Tibial nerve (tissue), 4 donors: ENCODE measurements around the gene JAZF1. TPM values are rescaled to one million over a fixed set of nuclear protein-coding genes. Genes with fewer than 3 reads are reported as not detected.

Experiments
- DNase-seq, 2 donors: peaks; one replicate each; pipeline ENCODE4 v3.0.0-alpha.2; 2019; ENCODE audit warnings: low spot score in 2 of 2
- H3K27ac ChIP-seq, 4 donors: fragments of 200-600 bp; sonication (generic) in 3 of 4; one replicate each; pipeline ENCODE4 v1.5.1; 2017 to 2019; ENCODE audit warnings: mild to moderate bottlenecking in 1 of 4
- H3K27me3 ChIP-seq, 2 donors: fragments of 200-600 bp; sonication (generic) in 1 of 2; one replicate each; pipeline versions ENCODE4 v1.5.1 to v1.6.0; 2017 to 2019
- H3K36me3 ChIP-seq, 3 donors: fragments of 200-600 bp; sonication (generic); one replicate each; pipeline ENCODE4 v1.5.1; 2018 to 2019
- H3K4me1 ChIP-seq, 4 donors: fragments of 200-600 bp; sonication (generic) in 3 of 4; one replicate each; pipeline ENCODE4 v1.5.1; 2017 to 2019
- H3K4me3 ChIP-seq, 4 donors: fragments of 200-600 bp; sonication (generic) in 3 of 4; one replicate each; pipeline ENCODE4 v1.5.1; 2017 to 2019; ENCODE audit warnings: mild to moderate bottlenecking in 1 of 4, moderate library complexity in 1 of 4
- H3K9me3 ChIP-seq, 4 donors: fragments of 200-600 bp; sonication (generic) in 3 of 4; one replicate each; pipeline ENCODE4 v1.5.1; 2017 to 2019
- EP300 ChIP-seq, 2 donors: sonication (generic); formaldehyde crosslinking; IDR thresholded peaks; one replicate each; pipeline ENCODE4 v1.6.1; 2017; ENCODE audit warnings: antibody characterized with exemption in 2 of 2, mild to moderate bottlenecking in 1 of 2
- POLR2A ChIP-seq, 2 donors: fragments of 450-650 bp; IDR thresholded peaks; one replicate each; pipeline ENCODE4 v1.6.1; 2017; ENCODE audit warnings: antibody characterized with exemption in 2 of 2, mild to moderate bottlenecking in 2 of 2, moderate library complexity in 2 of 2
- WGBS, 2 donors: methylation state at CpG; one replicate each; pipeline ENCODE4 v1.1.5; 2018; 5-methylcytosine and 5-hydroxymethylcytosine counted together
- total RNA-seq, 4 donors: library from RNA; depleted of rRNA; stranded (reverse); fragments of >200 nt; gene quantifications; one replicate each; pipeline ENCODE4 v1.1.0, GENCODE V29; 2016
- TF ChIP-seq, protein P1 (sequence below), 5 experiments: fragments of 200-600 bp in 3 of 5; fragments of 450-650 bp in 2 of 5; sonication (generic) in 3 of 5; IDR thresholded peaks; one replicate each; pipeline ENCODE4 v1.5.1; 2016 to 2019; ENCODE audit warnings: antibody characterized with exemption in 5 of 5, mild to moderate bottlenecking in 3 of 5, moderate library complexity in 2 of 5

The JAZF1 gene
- total RNA-seq, 4 donors from 2014 or later = 6.9 to 17.5 (median 10.7) TPM

DNA sequence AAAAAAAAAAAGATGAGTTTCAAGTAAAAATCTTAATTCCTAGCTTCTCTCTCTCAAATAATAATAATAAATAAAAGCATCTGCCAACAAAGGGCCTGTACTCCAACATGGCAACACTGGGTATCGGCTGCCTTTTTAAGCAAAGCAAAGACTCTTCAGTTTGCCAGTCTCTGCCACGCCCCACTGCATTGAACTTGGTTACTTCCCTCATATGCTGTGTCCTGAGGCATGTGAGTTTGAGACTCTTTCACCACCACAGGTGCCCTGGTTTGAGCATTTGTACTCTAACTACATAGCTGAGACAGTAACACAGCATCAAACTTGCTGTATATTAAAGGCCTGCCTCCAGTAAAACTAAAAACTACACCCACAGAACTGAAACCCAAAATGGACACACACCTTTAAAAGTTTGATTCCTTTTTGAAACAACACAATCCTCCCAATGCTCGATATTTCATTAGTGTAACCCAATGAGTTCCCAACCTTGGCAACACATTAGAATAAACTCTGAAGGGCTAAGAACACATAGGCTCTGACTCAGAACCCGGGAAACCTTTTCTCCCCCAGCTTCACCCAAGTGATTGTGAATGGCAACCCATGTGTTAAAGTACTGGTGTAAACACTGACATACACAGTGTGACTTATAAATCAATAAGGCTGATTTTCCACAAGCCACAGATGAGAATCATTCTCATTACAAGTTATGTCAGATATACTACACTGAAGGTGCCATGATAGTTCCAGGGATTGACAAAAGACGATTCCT, 12.0 kb downstream of the JAZF1 start:
- Histone ChIP-seq H3K27ac (no peak overlapping the region), H3K4me1 (peaks cover 0 to 21% (median 8%) of the 10 kb centered on the region in 4 donors), H3K36me3 (no peaks in the 10 kb centered on the region), H3K27me3 (no peaks in the 10 kb centered on the region), H3K4me3 (no peak overlapping the region), H3K9me3 (no peaks in the 10 kb centered on the region)
- 92 to 95% methylated on average over 5 of the region's 5 CpGs for WGBS, 2 donors
- TF ChIP-seq, protein P1, sequence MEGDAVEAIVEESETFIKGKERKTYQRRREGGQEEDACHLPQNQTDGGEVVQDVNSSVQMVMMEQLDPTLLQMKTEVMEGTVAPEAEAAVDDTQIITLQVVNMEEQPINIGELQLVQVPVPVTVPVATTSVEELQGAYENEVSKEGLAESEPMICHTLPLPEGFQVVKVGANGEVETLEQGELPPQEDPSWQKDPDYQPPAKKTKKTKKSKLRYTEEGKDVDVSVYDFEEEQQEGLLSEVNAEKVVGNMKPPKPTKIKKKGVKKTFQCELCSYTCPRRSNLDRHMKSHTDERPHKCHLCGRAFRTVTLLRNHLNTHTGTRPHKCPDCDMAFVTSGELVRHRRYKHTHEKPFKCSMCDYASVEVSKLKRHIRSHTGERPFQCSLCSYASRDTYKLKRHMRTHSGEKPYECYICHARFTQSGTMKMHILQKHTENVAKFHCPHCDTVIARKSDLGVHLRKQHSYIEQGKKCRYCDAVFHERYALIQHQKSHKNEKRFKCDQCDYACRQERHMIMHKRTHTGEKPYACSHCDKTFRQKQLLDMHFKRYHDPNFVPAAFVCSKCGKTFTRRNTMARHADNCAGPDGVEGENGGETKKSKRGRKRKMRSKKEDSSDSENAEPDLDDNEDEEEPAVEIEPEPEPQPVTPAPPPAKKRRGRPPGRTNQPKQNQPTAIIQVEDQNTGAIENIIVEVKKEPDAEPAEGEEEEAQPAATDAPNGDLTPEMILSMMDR (IDR thresholded peaks at IDR 0.05) = no peak
- no peak for TF ChIP-seq POLR2A (IDR thresholded peaks at IDR 0.05)
- TF ChIP-seq EP300 (IDR thresholded peaks at IDR 0.05) = no peak
- no peak for DNase-seq

DNA sequence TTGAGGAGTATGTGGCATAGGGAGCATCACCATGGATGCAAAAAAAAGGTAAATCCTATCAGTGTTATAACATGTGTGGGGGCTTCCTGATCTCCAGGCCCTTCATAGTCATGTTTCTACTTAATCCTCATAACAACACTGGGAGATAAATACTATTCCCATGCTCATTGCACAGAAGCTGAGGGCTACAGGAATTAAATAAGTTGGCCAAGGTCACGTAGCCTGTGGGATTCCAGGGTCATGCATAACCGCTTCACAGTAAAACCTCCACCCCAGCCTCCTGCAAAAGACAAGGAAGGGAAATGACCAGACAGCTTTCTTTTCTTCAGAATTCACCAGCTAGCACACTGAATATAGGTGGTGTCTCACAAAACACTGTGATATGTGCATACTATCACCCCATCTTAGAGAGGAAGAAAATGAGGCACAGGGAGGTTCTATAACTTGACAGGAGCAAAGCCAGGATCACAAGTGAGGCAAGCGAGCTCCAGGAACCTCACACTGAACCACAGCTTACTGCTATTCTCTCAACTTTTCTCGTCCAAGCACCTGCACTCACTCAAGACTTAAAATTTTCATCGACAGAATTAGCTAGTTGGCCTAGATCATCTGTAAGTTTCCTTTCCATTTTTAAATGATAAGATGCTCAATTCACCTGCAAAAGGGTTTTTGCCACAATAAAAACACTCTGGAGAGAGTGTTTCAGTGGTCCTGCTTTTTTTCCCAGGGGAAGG, 13.4 kb downstream of the JAZF1 start:
- Histone ChIP-seq H3K27me3 (no peaks in the 10 kb centered on the region), H3K9me3 (no peaks in the 10 kb centered on the region), H3K4me3 (no peak overlapping the region), H3K36me3 (no peaks in the 10 kb centered on the region), H3K4me1 (peaks cover 0 to 23% (median 8%) of the 10 kb centered on the region in 4 donors), H3K27ac (no peak overlapping the region)
- 73 to 84% methylated on average over 5 of the region's 5 CpGs for WGBS, 2 donors
- TF ChIP-seq POLR2A (IDR thresholded peaks at IDR 0.05) = no peak
- TF ChIP-seq EP300 (IDR thresholded peaks at IDR 0.05) = no peak
- TF ChIP-seq, protein P1 (IDR thresholded peaks at IDR 0.05) = no peak
- DNase-seq = no peak

DNA sequence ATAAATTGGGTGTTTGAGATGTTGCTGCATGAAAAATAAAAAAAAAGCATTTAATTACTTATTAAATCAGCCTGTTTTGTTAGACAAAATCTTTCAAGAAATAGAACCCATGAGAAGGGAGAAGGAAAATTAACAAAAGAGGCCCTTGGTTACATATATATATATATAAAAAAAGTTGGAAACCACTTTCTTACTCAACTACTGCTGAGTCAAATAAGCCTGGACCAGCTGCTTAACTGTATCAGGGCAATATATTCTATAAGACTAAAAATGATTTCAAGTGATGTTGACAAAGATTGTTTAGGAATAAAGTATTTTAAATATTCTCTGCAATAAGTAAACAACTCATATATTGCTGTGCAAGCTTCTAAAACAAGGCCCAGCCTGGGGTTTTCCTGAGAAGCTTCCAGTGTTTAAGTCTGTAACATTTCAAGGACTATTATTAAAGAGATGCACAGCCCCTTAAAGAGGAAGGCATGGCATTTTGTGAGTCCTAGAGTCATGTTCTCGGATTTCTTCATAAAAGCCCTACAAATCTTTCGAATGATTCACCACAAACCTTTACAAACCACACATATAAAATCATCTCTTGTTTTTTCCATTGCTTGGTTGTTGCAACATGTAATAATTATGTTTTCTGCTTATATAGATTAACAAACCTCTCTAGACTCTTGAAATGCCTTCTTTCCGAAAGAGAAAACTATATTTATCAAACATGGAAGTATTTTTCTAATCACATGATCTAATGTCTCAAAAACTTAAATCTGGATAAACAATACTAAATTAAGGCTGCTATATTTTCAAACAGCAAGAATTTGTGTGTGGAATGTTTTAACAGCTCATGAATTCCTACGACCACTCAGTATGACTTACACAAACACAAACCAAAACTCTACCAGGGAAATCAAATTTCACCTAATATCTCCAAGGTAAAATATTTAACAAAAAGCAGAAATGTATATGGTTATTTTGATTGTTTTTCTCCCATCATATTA, 14.3 kb downstream of the JAZF1 start:
- no peaks in the 10 kb centered on the region for H3K9me3 ChIP-seq

DNA sequence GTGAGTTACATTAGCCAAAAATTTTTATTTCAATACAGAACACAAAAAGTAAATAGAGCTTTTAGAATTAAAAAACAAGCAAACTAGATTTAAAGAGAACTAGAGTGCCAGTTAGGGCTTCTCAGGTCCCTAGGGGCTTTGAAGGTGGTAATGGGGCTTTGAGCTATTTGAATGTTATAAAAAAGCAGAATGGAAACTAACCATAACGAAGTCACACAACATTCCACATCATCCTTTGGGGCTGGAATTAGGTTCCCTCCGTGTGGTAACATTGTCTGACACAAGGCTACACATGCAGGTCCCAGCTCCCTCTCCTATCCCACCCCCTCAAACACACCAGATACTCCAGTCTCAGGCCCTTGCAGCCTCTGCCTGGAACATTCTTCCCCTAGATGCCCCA, 15.3 kb downstream of the JAZF1 start:
- Histone ChIP-seq H3K9me3 (no peaks in the 10 kb centered on the region), H3K36me3 (peaks cover 0 to 3% (median 0%) of the 10 kb centered on the region in 3 donors), H3K27ac (no peak overlapping the region), H3K4me1 (peaks cover 0 to 23% (median 8%) of the 10 kb centered on the region in 4 donors), H3K27me3 (no peaks in the 10 kb centered on the region), H3K4me3 (no peak overlapping the region)
- WGBS, 2 donors = 61 to 78% methylated on average over 2 of the region's 2 CpGs
- no peak for DNase-seq
- no peak for TF ChIP-seq POLR2A (IDR thresholded peaks at IDR 0.05)
- TF ChIP-seq EP300 (IDR thresholded peaks at IDR 0.05) = no peak
- TF ChIP-seq, protein P1 (IDR thresholded peaks at IDR 0.05) = no peak

More for the DNA sequence above, 14.3 kb downstream of the JAZF1 start:
- Histone ChIP-seq H3K27ac (no peak overlapping the region), H3K4me1 (peaks cover 0 to 23% (median 8%) of the 10 kb centered on the region in 4 donors), H3K36me3 (peaks cover 0 to 3% (median 0%) of the 10 kb centered on the region in 3 donors), H3K27me3 (no peaks in the 10 kb centered on the region), H3K4me3 (no peak overlapping the region)
- DNase-seq = no peak
- 59 to 61% methylated on average over 4 of the region's 4 CpGs for WGBS, 2 donors
- TF ChIP-seq EP300 (IDR thresholded peaks at IDR 0.05) (no peak), POLR2A (IDR thresholded peaks at IDR 0.05) (no peak)
- TF ChIP-seq, protein P1 (IDR thresholded peaks at IDR 0.05) = no peak
